ENCODE data around the gene PRKCA.

The PRKCA gene

GRCh38 chr17:66636111-66636510, 333.7 kb downstream of the PRKCA start:
- H3K9me3 ChIP-seq (ENCODE audit: insufficient read depth, low read depth, low read length) = no peaks in the 10 kb centered on the region
- peaks cover 4% of the 10 kb centered on the region; the same call in 1 of the 2 replicates for H3K4me1 ChIP-seq (ENCODE audit: insufficient read depth, low read length)
- H3K36me3 ChIP-seq (ENCODE audit: insufficient read depth, low read length) = no peaks in the 10 kb centered on the region
- H3K27me3 ChIP-seq (ENCODE audit: insufficient read depth, low read length) = no peaks in the 10 kb centered on the region
- no peak overlapping the region for H3K9ac ChIP-seq (ENCODE audit: low read depth, low read length)
- H3K27ac ChIP-seq (ENCODE audit: low read depth, low read length) = no peak overlapping the region
- WGBS = 92% methylated on average over 4 of the region's 4 CpGs
- no peak overlapping the region for H3K4me3 ChIP-seq (ENCODE audit: low read length)

- 95% methylated on average over 6 of the region's 6 CpGs for WGBS
- Histone ChIP-seq H3K9me3 (ENCODE audit: insufficient read depth, low read depth, low read length) (no peaks in the 10 kb centered on the region), H3K4me1 (ENCODE audit: insufficient read depth, low read length) (peaks cover 4% of the 10 kb centered on the region; the same call in 1 of the 2 replicates), H3K36me3 (ENCODE audit: insufficient read depth, low read length) (peaks cover 2% of the 10 kb centered on the region; the same call in 1 of the 2 replicates), H3K27ac (ENCODE audit: low read depth, low read length) (no peak overlapping the region), H3K9ac (ENCODE audit: low read depth, low read length) (no peak overlapping the region), H3K4me3 (ENCODE audit: low read length) (no peak overlapping the region), H3K27me3 (ENCODE audit: insufficient read depth, low read length) (no peaks in the 10 kb centered on the region)
These were observed 335.1 kb downstream of the PRKCA start for GRCh38 chr17:66637491-66637890.

DNA sequence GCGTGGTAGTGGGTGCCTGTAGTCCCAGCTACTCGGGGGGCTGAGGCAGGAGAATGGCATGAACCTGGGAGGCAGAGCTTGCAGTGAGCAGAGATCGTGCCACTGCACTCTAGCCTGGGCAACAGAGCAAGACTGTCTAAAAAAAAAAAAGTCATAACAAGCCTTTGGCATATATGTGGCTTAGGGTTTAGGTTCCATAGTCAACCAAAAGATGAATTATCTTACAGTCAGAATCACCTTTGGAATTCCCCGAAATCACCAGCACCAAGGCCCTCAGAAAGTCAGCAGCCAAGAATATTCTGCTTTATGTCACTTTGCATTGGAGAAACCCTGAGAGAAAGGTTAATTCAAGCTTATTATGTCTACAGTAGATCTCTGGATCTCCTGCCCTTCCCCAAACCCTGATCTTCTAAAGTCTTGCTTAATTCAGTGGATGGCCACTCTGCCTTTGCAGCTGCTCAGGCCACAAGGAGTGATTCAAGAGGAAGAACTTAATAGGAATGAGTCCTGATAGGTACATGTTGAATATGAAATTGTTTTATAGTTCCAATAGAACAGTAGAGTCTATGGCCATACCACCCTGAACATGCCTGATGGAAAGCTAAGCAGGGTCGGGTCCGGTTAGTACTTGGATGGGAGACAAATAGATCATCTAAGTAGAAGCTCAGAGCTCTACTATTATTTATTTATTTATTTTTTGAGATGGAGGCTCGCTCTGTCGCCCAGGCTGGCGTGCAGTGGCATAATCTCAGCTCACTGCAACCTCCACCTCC, 336.5 kb downstream of the PRKCA start:
- peaks cover 2% of the 10 kb centered on the region; the same call in 1 of the 2 replicates for H3K36me3 ChIP-seq (ENCODE audit: insufficient read depth, low read length)
- H3K9ac ChIP-seq (ENCODE audit: low read depth, low read length) = no peak overlapping the region
- H3K27ac ChIP-seq (ENCODE audit: low read depth, low read length) = no peak overlapping the region
- 97% methylated on average over 9 of the region's 9 CpGs for WGBS
- no peak overlapping the region for H3K4me3 ChIP-seq (ENCODE audit: low read length)
- H3K4me1 ChIP-seq (ENCODE audit: insufficient read depth, low read length) = peaks cover 4% of the 10 kb centered on the region; the same call in 1 of the 2 replicates
- no peaks in the 10 kb centered on the region for H3K9me3 ChIP-seq (ENCODE audit: insufficient read depth, low read depth, low read length)
- H3K27me3 ChIP-seq (ENCODE audit: insufficient read depth, low read length) = no peaks in the 10 kb centered on the region

DNA sequence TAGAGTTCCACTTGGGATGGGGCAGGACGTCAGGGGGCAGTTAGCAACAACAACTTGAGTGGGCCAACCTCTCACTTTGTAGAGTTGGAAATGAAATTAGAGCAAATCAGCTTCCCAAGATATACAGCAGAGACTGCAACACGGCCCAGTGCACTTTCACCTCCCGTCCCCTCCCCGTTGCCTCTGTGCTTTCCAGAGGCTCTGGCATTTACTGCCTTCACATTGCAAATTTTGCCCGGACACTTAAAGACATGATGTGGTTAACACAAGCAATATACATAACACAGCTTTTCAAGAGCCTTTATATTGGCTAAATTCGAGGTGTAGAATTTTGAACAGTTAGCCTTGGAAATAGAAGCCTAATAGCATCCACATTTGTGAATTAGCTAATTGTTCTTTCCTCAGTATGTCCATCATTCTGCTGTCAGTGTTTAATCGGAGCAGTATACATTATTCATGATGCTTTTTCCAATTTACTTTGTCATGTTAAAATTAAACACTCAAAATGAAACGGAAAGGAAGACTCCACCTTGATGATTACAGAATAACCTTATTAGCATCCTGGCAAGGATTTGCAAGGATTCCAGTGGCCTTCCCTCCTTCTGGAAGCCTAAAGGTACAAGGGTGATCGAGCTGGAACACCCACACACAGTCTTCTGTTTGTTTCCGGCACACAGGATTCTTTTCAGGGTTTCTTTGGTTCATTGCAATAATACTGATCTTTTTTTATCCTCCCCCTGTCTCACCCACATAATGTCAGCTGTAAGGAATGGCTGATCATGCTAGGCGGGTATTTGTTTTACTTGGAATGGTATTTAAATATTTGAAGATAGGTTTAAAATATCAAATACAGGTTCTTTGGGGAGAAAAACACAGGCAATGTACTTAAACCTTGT, 341.6 kb downstream of the PRKCA start:
- no peak overlapping the region for H3K27ac ChIP-seq (ENCODE audit: low read depth, low read length)
- no peaks in the 10 kb centered on the region for H3K9me3 ChIP-seq (ENCODE audit: insufficient read depth, low read depth, low read length)
- peaks cover 5% of the 10 kb centered on the region; the same call in 1 of the 2 replicates for H3K4me1 ChIP-seq (ENCODE audit: insufficient read depth, low read length)
- WGBS = 79% methylated on average over 11 of the region's 11 CpGs
- no peak overlapping the region for H3K4me3 ChIP-seq (ENCODE audit: low read length)
- no peak overlapping the region for H3K9ac ChIP-seq (ENCODE audit: low read depth, low read length)
- H3K36me3 ChIP-seq (ENCODE audit: insufficient read depth, low read length) = peaks cover 2% of the 10 kb centered on the region; the same call in 1 of the 2 replicates
- no peaks in the 10 kb centered on the region for H3K27me3 ChIP-seq (ENCODE audit: insufficient read depth, low read length)

- Histone ChIP-seq H3K27me3 (ENCODE audit: insufficient read depth, low read length) (no peaks in the 10 kb centered on the region), H3K9me3 (ENCODE audit: insufficient read depth, low read depth, low read length) (no peaks in the 10 kb centered on the region), H3K4me3 (ENCODE audit: low read length) (no peak overlapping the region), H3K36me3 (ENCODE audit: insufficient read depth, low read length) (peaks cover 2% of the 10 kb centered on the region; the same call in 1 of the 2 replicates), H3K27ac (ENCODE audit: low read depth, low read length) (no peak overlapping the region), H3K4me1 (ENCODE audit: insufficient read depth, low read length) (peaks cover 5% of the 10 kb centered on the region; the same call in 1 of the 2 replicates), H3K9ac (ENCODE audit: low read depth, low read length) (no peak overlapping the region)
- WGBS = 94% methylated on average over 10 of the region's 10 CpGs
These were observed 342.8 kb downstream of the PRKCA start for GRCh38 chr17:66645259-66645658.

- no peaks in the 10 kb centered on the region for H3K27me3 ChIP-seq (ENCODE audit: insufficient read depth, low read length)
- WGBS = 94% methylated on average over 7 of the region's 7 CpGs
- no peaks in the 10 kb centered on the region for H3K9me3 ChIP-seq (ENCODE audit: insufficient read depth, low read depth, low read length)
- H3K4me3 ChIP-seq (ENCODE audit: low read length) = no peak overlapping the region
- H3K4me1 ChIP-seq (ENCODE audit: insufficient read depth, low read length) = peaks cover 5% of the 10 kb centered on the region; the same call in 1 of the 2 replicates
- H3K27ac ChIP-seq (ENCODE audit: low read depth, low read length) = no peak overlapping the region
- H3K36me3 ChIP-seq (ENCODE audit: insufficient read depth, low read length) = peaks cover under 1% of the 10 kb centered on the region; the same call in 1 of the 2 replicates
- no peak overlapping the region for H3K9ac ChIP-seq (ENCODE audit: low read depth, low read length)
These were observed 345.1 kb downstream of the PRKCA start for GRCh38 chr17:66647391-66647983.

- no peak overlapping the region for H3K9ac ChIP-seq (ENCODE audit: low read depth, low read length)
- no peak overlapping the region for H3K4me3 ChIP-seq (ENCODE audit: low read length)
- peaks cover 5% of the 10 kb centered on the region; the same call in 1 of the 2 replicates for H3K4me1 ChIP-seq (ENCODE audit: insufficient read depth, low read length)
- H3K36me3 ChIP-seq (ENCODE audit: insufficient read depth, low read length) = no peaks in the 10 kb centered on the region
- H3K27me3 ChIP-seq (ENCODE audit: insufficient read depth, low read length) = no peaks in the 10 kb centered on the region
- 90% methylated on average over 11 of the region's 12 CpGs for WGBS
- no peak overlapping the region for H3K27ac ChIP-seq (ENCODE audit: low read depth, low read length)
- H3K9me3 ChIP-seq (ENCODE audit: insufficient read depth, low read depth, low read length) = no peaks in the 10 kb centered on the region
These were observed 347.6 kb downstream of the PRKCA start for GRCh38 chr17:66649818-66650543.

GRCh38 chr17:66650544-66650877, 348.1 kb downstream of the PRKCA start:
- no peaks in the 10 kb centered on the region for H3K9me3 ChIP-seq (ENCODE audit: insufficient read depth, low read depth, low read length)
- no peak overlapping the region for H3K4me3 ChIP-seq (ENCODE audit: low read length)
- peaks cover 5% of the 10 kb centered on the region; the same call in 1 of the 2 replicates for H3K4me1 ChIP-seq (ENCODE audit: insufficient read depth, low read length)
- no peaks in the 10 kb centered on the region for H3K27me3 ChIP-seq (ENCODE audit: insufficient read depth, low read length)
- WGBS = 70% methylated on average over 5 of the region's 5 CpGs
- H3K9ac ChIP-seq (ENCODE audit: low read depth, low read length) = no peak overlapping the region
- H3K27ac ChIP-seq (ENCODE audit: low read depth, low read length) = no peak overlapping the region
- H3K36me3 ChIP-seq (ENCODE audit: insufficient read depth, low read length) = no peaks in the 10 kb centered on the region

GRCh38 chr17:66652840-66653507, 350.6 kb downstream of the PRKCA start:
- Histone ChIP-seq H3K4me1 (ENCODE audit: insufficient read depth, low read length) (peaks cover 3% of the 10 kb centered on the region; the same call in 1 of the 2 replicates), H3K27ac (ENCODE audit: low read depth, low read length) (no peak overlapping the region), H3K36me3 (ENCODE audit: insufficient read depth, low read length) (no peaks in the 10 kb centered on the region), H3K4me3 (ENCODE audit: low read length) (no peak overlapping the region), H3K27me3 (ENCODE audit: insufficient read depth, low read length) (no peaks in the 10 kb centered on the region), H3K9ac (ENCODE audit: low read depth, low read length) (no peak overlapping the region), H3K9me3 (ENCODE audit: insufficient read depth, low read depth, low read length) (no peaks in the 10 kb centered on the region)
- WGBS = 93% methylated on average over 6 of the region's 6 CpGs

GRCh38 chr17:66654106-66654740, 351.8 kb downstream of the PRKCA start:
- Histone ChIP-seq H3K27ac (ENCODE audit: low read depth, low read length) (no peak overlapping the region), H3K27me3 (ENCODE audit: insufficient read depth, low read length) (no peaks in the 10 kb centered on the region), H3K36me3 (ENCODE audit: insufficient read depth, low read length) (no peaks in the 10 kb centered on the region), H3K9ac (ENCODE audit: low read depth, low read length) (no peak overlapping the region), H3K9me3 (ENCODE audit: insufficient read depth, low read depth, low read length) (no peaks in the 10 kb centered on the region), H3K4me3 (ENCODE audit: low read length) (no peak overlapping the region), H3K4me1 (ENCODE audit: insufficient read depth, low read length) (peaks cover 3% of the 10 kb centered on the region; the same call in 1 of the 2 replicates)
- 85% methylated on average over 9 of the region's 9 CpGs for WGBS
